Measurements from ENCODE around the gene SCARF2.

GRCh38 chr22:20479612-20480196 is 42.1 kb upstream of the SCARF2 start:
- no peak for TF ChIP-seq CTCF (IDR thresholded peaks at IDR 0.05; ENCODE audit: insufficient read depth, low read length)
- TF ChIP-seq GABPA (IDR thresholded peaks at IDR 0.05; ENCODE audit: low read depth): no peak
- no peak for TF ChIP-seq REST (IDR thresholded peaks at IDR 0.05; ENCODE audit: insufficient replicate concordance, low read depth)
